Colon (tissue), 2 donors: ENCODE measurements around the gene MAP1LC3B.
"Not testable (repeated sequence)": the region's sequence is repeated elsewhere in the genome, so short reads cannot be mapped to it uniquely, and the experiment has no call there.

Experiments used
- FAIRE-seq: peaks from 2 replicates; lab custom pipeline; 2012; peaks lifted over from hg19 to GRCh38; lab: Jason Lieb, UNC
- donor health status: control.
- donor health status: control.

The MAP1LC3B gene

GRCh38 chr16:87380881-87381280 lies 11.3 kb upstream of the MAP1LC3B start:
- no peak for FAIRE-seq

GRCh38 chr16:87382023-87382785 lies 9.9 kb upstream of the MAP1LC3B start:
- FAIRE-seq: no peak

GRCh38 chr16:87383505-87384161 lies 8.5 kb upstream of the MAP1LC3B start, which contains the start of gene FBXO31:
TSS of gene FBXO31 (minus strand) at chr16:87383776. CDS start at chr16:87383744, 32 bp downstream.
- no peak for FAIRE-seq

GRCh38 chr16:87384162-87384874 lies 7.8 kb upstream of the MAP1LC3B start:
- FAIRE-seq: no peak

- FAIRE-seq: not testable (repeated sequence)
Measured at GRCh38 chr16:87384875-87385167, 7.3 kb upstream of the MAP1LC3B start.

GRCh38 chr16:87387942-87388817 lies 4.0 kb upstream of the MAP1LC3B start:
- peak; percentile 55 for FAIRE-seq

GRCh38 chr16:87388818-87389134 lies 3.4 kb upstream of the MAP1LC3B start:
- no peak for FAIRE-seq

- no peak for FAIRE-seq
Measured at GRCh38 chr16:87389245-87389644, 2.9 kb upstream of the MAP1LC3B start.

GRCh38 chr16:87389914-87390313 lies 2.2 kb upstream of the MAP1LC3B start:
- FAIRE-seq: not testable (repeated sequence)

- FAIRE-seq: no peak
Measured at GRCh38 chr16:87390641-87391323, 1.4 kb upstream of the MAP1LC3B start.

GRCh38 chr16:87391324-87391949 lies 699 bp upstream of the MAP1LC3B start:
- no peak for FAIRE-seq

GRCh38 chr16:87392821-87393679 lies 914 bp downstream of the MAP1LC3B start:
- no peak for FAIRE-seq

GRCh38 chr16:87393680-87394055 lies 1.5 kb downstream of the MAP1LC3B start:
- FAIRE-seq: no peak

- FAIRE-seq: no peak
Measured at GRCh38 chr16:87395181-87395842, 3.2 kb downstream of the MAP1LC3B start.

- FAIRE-seq: no peak
Measured at GRCh38 chr16:87404764-87405625, 12.9 kb downstream of the MAP1LC3B start.

GRCh38 chr16:87406495-87407088 lies 14.5 kb downstream of the MAP1LC3B start:
- no peak for FAIRE-seq

- no peak for FAIRE-seq
Measured at GRCh38 chr16:87407511-87408112, 15.5 kb downstream of the MAP1LC3B start.

- no peak for FAIRE-seq
Measured at GRCh38 chr16:87409153-87409552, 17.0 kb downstream of the MAP1LC3B start.
